ENCODE results near the gene HOXB5. TPM values are rescaled to one million over a fixed set of nuclear protein-coding genes. Genes with fewer than 3 reads are reported as not detected.

The HOXB5 gene
- total and polyA plus RNA-seq, 10 of the 15 experiments (the other 5 are each of a cell fraction or from before 2014, with no cell fraction given) = not detected

- H2AFZ ChIP-seq (ENCODE audit: control insufficient read depth, low read depth, low read length) = no peak overlapping the region
- H3K36me3 ChIP-seq (ENCODE audit: control insufficient read depth in 2 of 2, insufficient read depth in 2 of 2, low read length in 1 of 2) = no peaks in the 10 kb centered on the region
- H3K9ac ChIP-seq (ENCODE audit: control insufficient read depth, insufficient read depth, low read length) = no peak overlapping the region
- ChIA-PET RAD21 (ENCODE audit: unreplicated experiment) (interaction anchor here (0.9 to 3.8 kb wide), 23 partner anchors 15 to 566 kb away, joined by 3 to 35 read pairs (median 7); no protein-coding TSS in a partner anchor), POLR2A (interaction anchor here (1.5 kb wide), 1 partner anchor 240 kb away, joined by 6 read pairs; no protein-coding TSS in a partner anchor), SMC1A (ENCODE audit: uncharacterized antibody, unreplicated experiment) (interaction anchor here (0.7 to 4.3 kb wide), 23 partner anchors 9 to 510 kb away, joined by 3 to 47 read pairs (median 6); partner anchors contain the start of gene HOXB8), CTCF (interaction anchor here (1.0 to 4.8 kb wide), 29 partner anchors 18 to 512 kb away, joined by 3 to 113 read pairs (median 7); partner anchors contain the start of gene HOXB7)
- H3K4me1 ChIP-seq (ENCODE audit: control insufficient read depth, insufficient read depth, low read length) = peaks cover 6% of the 10 kb centered on the region
- FAIRE-seq = no peak
- H3K27me3 ChIP-seq (replicated peaks in 1 of 2; ENCODE audit: control insufficient read depth in 2 of 2, insufficient read depth in 2 of 2, low read length in 1 of 2) = peaks cover 2 to 16% of the 10 kb centered on the region in 2 experiments
- no peak for TF ChIP-seq NBN (IDR thresholded peaks at IDR 0.05)
- TF ChIP-seq EGR1 (IDR thresholded peaks at IDR 0.05; ENCODE audit: borderline replicate concordance in 1 of 2, low read depth in 2 of 2, low read length in 2 of 2) = peak in 1 of 2 experiments; percentile 65; a peak in 1 of 3 replicates
- DNase-seq (ENCODE audit: low read depth, low spot score) = no peak
- 41% methylated on average over 29 of the region's 33 CpGs for WGBS (ENCODE audit: insufficient coverage, insufficient replicate concordance, low lambda C conversion rate, missing lambda C conversion rate)
- no peak overlapping the region for H3K27ac ChIP-seq (ENCODE audit: control insufficient read depth, insufficient read depth)
- no peak overlapping the region for H3K4me3 ChIP-seq
- no TSS peak for BruUV-seq (replicated peaks)
- no peaks in the 10 kb centered on the region for H3K79me2 ChIP-seq (ENCODE audit: control insufficient read depth, insufficient read depth, low read length)
- in situ Hi-C loops (cut with MboI) (no loop called here), intact Hi-C loops (cut with micrococcal nuclease; ENCODE audit: unreplicated experiment) (no loop called here)
- no peaks in the 10 kb centered on the region for H3K9me3 ChIP-seq (replicated peaks; ENCODE audit: control insufficient read depth, insufficient read depth, low read length)
- ATAC-seq = no peak
- H3K4me2 ChIP-seq (ENCODE audit: control insufficient read depth, insufficient read depth) = peak overlapping the region; percentile 98; the same call in 1 of the 2 replicates
- H4K20me1 ChIP-seq (ENCODE audit: control insufficient read depth, insufficient read depth) = no peaks in the 10 kb centered on the region
Observed at GRCh38 chr17:48592057-48592514, 1.5 kb downstream of the HOXB5 start.

- no peak overlapping the region for H3K27ac ChIP-seq (ENCODE audit: control insufficient read depth, insufficient read depth)
- ChIA-PET CTCF (interaction anchor here (0.7 to 4.8 kb wide), 9 partner anchors 29 to 743 kb away, joined by 3 to 113 read pairs (median 7); no protein-coding TSS in a partner anchor), SMC1A (ENCODE audit: uncharacterized antibody, unreplicated experiment) (interaction anchor here (0.7 to 4.3 kb wide), 10 partner anchors 10 to 480 kb away, joined by 3 to 47 read pairs (median 5); no protein-coding TSS in a partner anchor), POLR2A (no interaction called here), RAD21 (ENCODE audit: unreplicated experiment) (interaction anchor here (1.2 to 3.8 kb wide), 6 partner anchors 99 to 480 kb away, joined by 3 to 29 read pairs (median 21); no protein-coding TSS in a partner anchor)
- TF ChIP-seq RB1 (IDR thresholded peaks at IDR 0.05; ENCODE audit: borderline replicate concordance) (no peak), ESRRA (IDR thresholded peaks at IDR 0.05; ENCODE audit: low read length) (no peak), ZNF687 (IDR thresholded peaks at IDR 0.05) (no peak), NFXL1 (IDR thresholded peaks at IDR 0.05; ENCODE audit: borderline replicate concordance) (no peak), CHD2 (IDR thresholded peaks at IDR 0.05; ENCODE audit: borderline replicate concordance, low read depth, low read length) (no peak), PAX5 (IDR thresholded peaks at IDR 0.05; ENCODE audit: borderline replicate concordance, low read depth, low read length) (no peak)
- no peak overlapping the region for H3K4me2 ChIP-seq (ENCODE audit: control insufficient read depth, insufficient read depth)
- intact Hi-C loops (cut with micrococcal nuclease; ENCODE audit: unreplicated experiment) (no loop called here), in situ Hi-C loops (cut with MboI) (no loop called here)
- no peak for FAIRE-seq
- no peak overlapping the region for H3K4me3 ChIP-seq
- peaks cover 0 to 13% of the 10 kb centered on the region in 2 experiments; a peak in 3 of 4 replicates for H3K27me3 ChIP-seq (replicated peaks in 1 of 2; ENCODE audit: control insufficient read depth in 2 of 2, insufficient read depth in 2 of 2, low read length in 1 of 2)
- no peaks in the 10 kb centered on the region for H3K9me3 ChIP-seq (replicated peaks; ENCODE audit: control insufficient read depth, insufficient read depth, low read length)
- no peak for ATAC-seq
- H3K9ac ChIP-seq (ENCODE audit: control insufficient read depth, insufficient read depth, low read length) = no peak overlapping the region
- no peak for DNase-seq (ENCODE audit: low read depth, low spot score)
- no TSS peak for BruUV-seq (replicated peaks)
- peaks cover under 1% of the 10 kb centered on the region for H3K4me1 ChIP-seq (ENCODE audit: control insufficient read depth, insufficient read depth, low read length)
- no peak overlapping the region for H2AFZ ChIP-seq (ENCODE audit: control insufficient read depth, low read depth, low read length)
- WGBS (ENCODE audit: insufficient coverage, insufficient replicate concordance, low lambda C conversion rate, missing lambda C conversion rate) = 87% methylated on average over 10 of the region's 10 CpGs
- no peaks in the 10 kb centered on the region for H4K20me1 ChIP-seq (ENCODE audit: control insufficient read depth, insufficient read depth)
- H3K79me2 ChIP-seq (ENCODE audit: control insufficient read depth, insufficient read depth, low read length) = no peaks in the 10 kb centered on the region
- no peaks in the 10 kb centered on the region for H3K36me3 ChIP-seq (ENCODE audit: control insufficient read depth in 2 of 2, insufficient read depth in 2 of 2, low read length in 1 of 2)
Observed at GRCh38 chr17:48591255-48592056, 2.1 kb downstream of the HOXB5 start.

Data from GM12878 (cell line).